ENCODE measurements around the gene AFF4. TPM values are rescaled to one million over a fixed set of nuclear protein-coding genes. Genes with fewer than 3 reads are reported as not detected.

AFF4 gene
- total and polyA plus RNA-seq, 9 of the 15 experiments (the other 6 are each of a cell fraction or from before 2014, with no cell fraction given) = 1.7 to 25.8 (median 17.9) TPM

DNA sequence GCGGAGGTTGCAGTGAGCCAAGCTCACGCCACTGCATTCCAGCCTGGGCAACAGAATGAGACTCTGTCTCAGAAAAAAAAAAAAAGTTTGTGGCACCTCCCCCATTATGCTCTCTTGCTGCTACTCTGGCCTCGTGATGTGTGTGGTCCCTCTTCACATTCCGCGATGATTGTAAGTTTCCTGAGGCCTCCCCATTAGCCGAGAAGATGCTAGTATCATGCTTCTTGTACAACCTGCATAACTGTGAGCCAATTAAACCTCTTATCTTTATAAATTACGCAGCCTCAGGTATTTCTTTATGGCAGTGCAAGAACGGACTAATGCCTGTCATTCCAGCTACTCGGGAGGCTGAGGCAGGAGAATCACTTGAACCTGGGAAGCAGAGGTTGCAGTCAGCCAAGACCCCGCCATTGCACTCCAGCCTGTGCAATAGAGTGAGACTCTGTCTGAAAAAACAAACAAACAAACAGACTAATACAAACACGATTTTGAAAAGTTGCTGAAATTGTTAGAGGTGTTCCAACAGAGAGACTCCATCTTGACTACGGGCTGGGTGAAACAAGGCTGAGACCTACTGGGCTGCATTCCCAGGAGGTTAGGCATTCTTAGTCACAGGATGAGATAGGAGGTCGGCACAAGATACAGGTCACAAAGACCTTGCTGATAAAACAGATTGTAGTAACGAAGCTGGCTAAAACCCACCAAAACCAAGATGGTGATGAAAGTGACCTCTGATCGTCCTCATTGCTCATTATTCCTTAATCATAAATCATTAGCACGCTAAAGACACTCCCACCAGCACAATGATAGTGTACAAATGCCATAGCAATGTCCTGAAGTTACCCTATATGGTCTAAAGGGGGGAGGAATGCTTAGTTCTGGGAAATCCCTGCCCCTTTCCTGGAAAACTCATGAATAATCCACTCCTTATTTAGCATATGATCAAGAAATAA lies 8.3 kb upstream of the AFF4 start (continued):
- TF ChIP-seq, protein P1, sequence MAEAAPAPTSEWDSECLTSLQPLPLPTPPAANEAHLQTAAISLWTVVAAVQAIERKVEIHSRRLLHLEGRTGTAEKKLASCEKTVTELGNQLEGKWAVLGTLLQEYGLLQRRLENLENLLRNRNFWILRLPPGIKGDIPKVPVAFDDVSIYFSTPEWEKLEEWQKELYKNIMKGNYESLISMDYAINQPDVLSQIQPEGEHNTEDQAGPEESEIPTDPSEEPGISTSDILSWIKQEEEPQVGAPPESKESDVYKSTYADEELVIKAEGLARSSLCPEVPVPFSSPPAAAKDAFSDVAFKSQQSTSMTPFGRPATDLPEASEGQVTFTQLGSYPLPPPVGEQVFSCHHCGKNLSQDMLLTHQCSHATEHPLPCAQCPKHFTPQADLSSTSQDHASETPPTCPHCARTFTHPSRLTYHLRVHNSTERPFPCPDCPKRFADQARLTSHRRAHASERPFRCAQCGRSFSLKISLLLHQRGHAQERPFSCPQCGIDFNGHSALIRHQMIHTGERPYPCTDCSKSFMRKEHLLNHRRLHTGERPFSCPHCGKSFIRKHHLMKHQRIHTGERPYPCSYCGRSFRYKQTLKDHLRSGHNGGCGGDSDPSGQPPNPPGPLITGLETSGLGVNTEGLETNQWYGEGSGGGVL (CRISPR knock-in tag; IDR thresholded peaks at IDR 0.05) = no peak
- no peak for TF ChIP-seq RUNX1 (IDR thresholded peaks at IDR 0.05; ENCODE audit: low read depth)
- TF ChIP-seq NR2F6 (CRISPR knock-in tag; IDR thresholded peaks at IDR 0.05) = no peak
- TF ChIP-seq CHD1 (IDR thresholded peaks at IDR 0.05; ENCODE audit: low read length) = no peak
- TF ChIP-seq ZNF124 (CRISPR knock-in tag; IDR thresholded peaks at IDR 0.05) = no peak
- TF ChIP-seq POLR2H (tag; IDR thresholded peaks at IDR 0.05; ENCODE audit: low read depth) = no peak; the same call in none of the 2 replicates
- TF ChIP-seq ETV1 (tag; conservative IDR thresholded peaks at IDR 0.05; ENCODE audit: low read depth) = peak; percentile 5; the same call in 1 of the 2 replicates
- TF ChIP-seq ZNF75A (CRISPR knock-in tag; IDR thresholded peaks at IDR 0.05) = no peak
- 0 out of 2 replicates have a peak, but pooled peaks have one; percentile 37 for TF ChIP-seq TEAD4 (IDR thresholded peaks at IDR 0.05; ENCODE audit: low read length)
- no peak for TF ChIP-seq TEAD4 (CRISPR knock-in tag; IDR thresholded peaks at IDR 0.05; ENCODE audit: borderline replicate concordance)
- no peak for TF ChIP-seq RFX7 (CRISPR knock-in tag; IDR thresholded peaks at IDR 0.05)
- TF ChIP-seq, protein P2, sequence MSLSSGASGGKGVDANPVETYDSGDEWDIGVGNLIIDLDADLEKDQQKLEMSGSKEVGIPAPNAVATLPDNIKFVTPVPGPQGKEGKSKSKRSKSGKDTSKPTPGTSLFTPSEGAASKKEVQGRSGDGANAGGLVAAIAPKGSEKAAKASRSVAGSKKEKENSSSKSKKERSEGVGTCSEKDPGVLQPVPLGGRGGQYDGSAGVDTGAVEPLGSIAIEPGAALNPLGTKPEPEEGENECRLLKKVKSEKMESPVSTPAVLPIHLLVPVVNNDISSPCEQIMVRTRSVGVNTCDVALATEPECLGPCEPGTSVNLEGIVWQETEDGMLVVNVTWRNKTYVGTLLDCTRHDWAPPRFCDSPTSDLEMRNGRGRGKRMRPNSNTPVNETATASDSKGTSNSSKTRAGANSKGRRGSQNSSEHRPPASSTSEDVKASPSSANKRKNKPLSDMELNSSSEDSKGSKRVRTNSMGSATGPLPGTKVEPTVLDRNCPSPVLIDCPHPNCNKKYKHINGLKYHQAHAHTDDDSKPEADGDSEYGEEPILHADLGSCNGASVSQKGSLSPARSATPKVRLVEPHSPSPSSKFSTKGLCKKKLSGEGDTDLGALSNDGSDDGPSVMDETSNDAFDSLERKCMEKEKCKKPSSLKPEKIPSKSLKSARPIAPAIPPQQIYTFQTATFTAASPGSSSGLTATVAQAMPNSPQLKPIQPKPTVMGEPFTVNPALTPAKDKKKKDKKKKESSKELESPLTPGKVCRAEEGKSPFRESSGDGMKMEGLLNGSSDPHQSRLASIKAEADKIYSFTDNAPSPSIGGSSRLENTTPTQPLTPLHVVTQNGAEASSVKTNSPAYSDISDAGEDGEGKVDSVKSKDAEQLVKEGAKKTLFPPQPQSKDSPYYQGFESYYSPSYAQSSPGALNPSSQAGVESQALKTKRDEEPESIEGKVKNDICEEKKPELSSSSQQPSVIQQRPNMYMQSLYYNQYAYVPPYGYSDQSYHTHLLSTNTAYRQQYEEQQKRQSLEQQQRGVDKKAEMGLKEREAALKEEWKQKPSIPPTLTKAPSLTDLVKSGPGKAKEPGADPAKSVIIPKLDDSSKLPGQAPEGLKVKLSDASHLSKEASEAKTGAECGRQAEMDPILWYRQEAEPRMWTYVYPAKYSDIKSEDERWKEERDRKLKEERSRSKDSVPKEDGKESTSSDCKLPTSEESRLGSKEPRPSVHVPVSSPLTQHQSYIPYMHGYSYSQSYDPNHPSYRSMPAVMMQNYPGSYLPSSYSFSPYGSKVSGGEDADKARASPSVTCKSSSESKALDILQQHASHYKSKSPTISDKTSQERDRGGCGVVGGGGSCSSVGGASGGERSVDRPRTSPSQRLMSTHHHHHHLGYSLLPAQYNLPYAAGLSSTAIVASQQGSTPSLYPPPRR (CRISPR knock-in tag; IDR thresholded peaks at IDR 0.05; ENCODE audit: borderline replicate concordance) = no peak
- TF ChIP-seq SRSF9 (IDR thresholded peaks at IDR 0.05; ENCODE audit: borderline replicate concordance, low read depth, low read length) = no peak
- TF ChIP-seq, protein P3, sequence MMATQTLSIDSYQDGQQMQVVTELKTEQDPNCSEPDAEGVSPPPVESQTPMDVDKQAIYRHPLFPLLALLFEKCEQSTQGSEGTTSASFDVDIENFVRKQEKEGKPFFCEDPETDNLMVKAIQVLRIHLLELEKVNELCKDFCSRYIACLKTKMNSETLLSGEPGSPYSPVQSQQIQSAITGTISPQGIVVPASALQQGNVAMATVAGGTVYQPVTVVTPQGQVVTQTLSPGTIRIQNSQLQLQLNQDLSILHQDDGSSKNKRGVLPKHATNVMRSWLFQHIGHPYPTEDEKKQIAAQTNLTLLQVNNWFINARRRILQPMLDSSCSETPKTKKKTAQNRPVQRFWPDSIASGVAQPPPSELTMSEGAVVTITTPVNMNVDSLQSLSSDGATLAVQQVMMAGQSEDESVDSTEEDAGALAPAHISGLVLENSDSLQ (IDR thresholded peaks at IDR 0.05) = peak; percentile 94
- TF ChIP-seq NCOA6 (IDR thresholded peaks at IDR 0.05) = peak; percentile 58; the same call in 1 of the 2 replicates
- no peak for TF ChIP-seq SAFB2 (IDR thresholded peaks at IDR 0.05; ENCODE audit: borderline replicate concordance, low read depth, low read length, severe bottlenecking)
- no peak for TF ChIP-seq KHSRP (IDR thresholded peaks at IDR 0.05)
- TF ChIP-seq, protein P4, sequence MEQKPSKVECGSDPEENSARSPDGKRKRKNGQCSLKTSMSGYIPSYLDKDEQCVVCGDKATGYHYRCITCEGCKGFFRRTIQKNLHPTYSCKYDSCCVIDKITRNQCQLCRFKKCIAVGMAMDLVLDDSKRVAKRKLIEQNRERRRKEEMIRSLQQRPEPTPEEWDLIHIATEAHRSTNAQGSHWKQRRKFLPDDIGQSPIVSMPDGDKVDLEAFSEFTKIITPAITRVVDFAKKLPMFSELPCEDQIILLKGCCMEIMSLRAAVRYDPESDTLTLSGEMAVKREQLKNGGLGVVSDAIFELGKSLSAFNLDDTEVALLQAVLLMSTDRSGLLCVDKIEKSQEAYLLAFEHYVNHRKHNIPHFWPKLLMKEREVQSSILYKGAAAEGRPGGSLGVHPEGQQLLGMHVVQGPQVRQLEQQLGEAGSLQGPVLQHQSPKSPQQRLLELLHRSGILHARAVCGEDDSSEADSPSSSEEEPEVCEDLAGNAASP (IDR thresholded peaks at IDR 0.05) = peak; percentile 82
- no peak for TF ChIP-seq TAL1 (IDR thresholded peaks at IDR 0.05)

Measured in K562 (cell line).